ENCODE data around the gene CRHR1.

CRHR1 gene

GRCh38 chr17:45870342-45870974 lies 86.3 kb downstream of the CRHR1 start:
- Histone ChIP-seq H3K27ac (replicated peaks) (no peak overlapping the region), H3K27me3 (ENCODE audit: insufficient read depth, poor library complexity, severe bottlenecking) (peaks cover 3% of the 10 kb centered on the region), H3K4me3 (replicated peaks; ENCODE audit: insufficient read depth, low read length) (no peak overlapping the region)
- DNase-seq (ENCODE audit: low read depth in 1 of 2, low spot score in 1 of 2): no peak
- TF ChIP-seq POLR2AphosphoS5 (IDR thresholded peaks at IDR 0.05; ENCODE audit: low read depth) (no peak), CTCF (IDR thresholded peaks at IDR 0.05; ENCODE audit: insufficient read depth, low read length) (no peak), GABPA (IDR thresholded peaks at IDR 0.05; ENCODE audit: low read depth) (no peak), SPI1 (IDR thresholded peaks at IDR 0.05; ENCODE audit: borderline replicate concordance, low read depth) (no peak), REST (IDR thresholded peaks at IDR 0.05; ENCODE audit: insufficient replicate concordance, low read depth) (no peak)

GRCh38 chr17:45871718-45872117 lies 87.6 kb downstream of the CRHR1 start:
- TF ChIP-seq REST (IDR thresholded peaks at IDR 0.05; ENCODE audit: insufficient replicate concordance, low read depth) (no peak), GABPA (IDR thresholded peaks at IDR 0.05; ENCODE audit: low read depth) (no peak), CTCF (IDR thresholded peaks at IDR 0.05; ENCODE audit: insufficient read depth, low read length) (no peak), POLR2AphosphoS5 (IDR thresholded peaks at IDR 0.05; ENCODE audit: low read depth) (no peak), SPI1 (IDR thresholded peaks at IDR 0.05; ENCODE audit: borderline replicate concordance, low read depth) (no peak)
- DNase-seq (ENCODE audit: low read depth in 1 of 2, low spot score in 1 of 2): no peak
- no peak overlapping the region for H3K4me3 ChIP-seq (replicated peaks; ENCODE audit: insufficient read depth, low read length)
- no peak overlapping the region for H3K27ac ChIP-seq (replicated peaks)
- H3K27me3 ChIP-seq (ENCODE audit: insufficient read depth, poor library complexity, severe bottlenecking): no peaks in the 10 kb centered on the region

- Histone ChIP-seq H3K4me3 (replicated peaks; ENCODE audit: insufficient read depth, low read length) (no peak overlapping the region), H3K27me3 (ENCODE audit: insufficient read depth, poor library complexity, severe bottlenecking) (no peaks in the 10 kb centered on the region), H3K27ac (replicated peaks) (no peak overlapping the region)
- TF ChIP-seq GABPA (IDR thresholded peaks at IDR 0.05; ENCODE audit: low read depth): no peak
- TF ChIP-seq SPI1 (IDR thresholded peaks at IDR 0.05; ENCODE audit: borderline replicate concordance, low read depth): no peak
- no peak for TF ChIP-seq POLR2AphosphoS5 (IDR thresholded peaks at IDR 0.05; ENCODE audit: low read depth)
- no peak for TF ChIP-seq REST (IDR thresholded peaks at IDR 0.05; ENCODE audit: insufficient replicate concordance, low read depth)
- no peak for TF ChIP-seq CTCF (IDR thresholded peaks at IDR 0.05; ENCODE audit: insufficient read depth, low read length)
- DNase-seq (ENCODE audit: low read depth in 1 of 2, low spot score in 1 of 2): no peak
Measured at GRCh38 chr17:45873728-45874127, 89.6 kb downstream of the CRHR1 start.

All from HL-60 (cell line).